Measurements from ENCODE around the gene SLC7A14.

Gene SLC7A14
- total RNA-seq = 0 reads per million in 2 experiments

DNA sequence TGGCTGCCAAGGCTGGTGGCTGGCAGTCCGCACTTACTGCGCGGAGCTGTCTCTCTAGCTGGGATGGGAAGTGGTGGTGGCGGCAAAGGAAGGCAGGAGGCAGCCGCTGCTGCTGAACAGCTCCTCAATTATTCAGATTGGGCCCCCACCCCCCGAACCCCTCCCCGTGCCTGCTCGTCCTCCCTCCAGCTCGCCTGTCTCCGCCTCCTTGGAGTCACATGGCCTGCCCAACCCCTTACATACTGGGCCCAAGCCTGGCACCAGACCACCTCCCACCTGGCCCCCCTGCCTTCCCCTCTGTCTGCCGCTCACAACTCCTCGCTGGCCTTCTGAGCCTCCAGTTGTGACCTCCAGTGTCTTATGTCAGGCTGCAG, at the start of gene SLC7A14:
Gene SLC7A14 (minus strand): TSS at position 139 of the 374 bp plus-strand sequence. CDS start 59,139 bp downstream, outside the sequence.
- no peak for DNase-seq (ENCODE audit: low read depth)

DNA sequence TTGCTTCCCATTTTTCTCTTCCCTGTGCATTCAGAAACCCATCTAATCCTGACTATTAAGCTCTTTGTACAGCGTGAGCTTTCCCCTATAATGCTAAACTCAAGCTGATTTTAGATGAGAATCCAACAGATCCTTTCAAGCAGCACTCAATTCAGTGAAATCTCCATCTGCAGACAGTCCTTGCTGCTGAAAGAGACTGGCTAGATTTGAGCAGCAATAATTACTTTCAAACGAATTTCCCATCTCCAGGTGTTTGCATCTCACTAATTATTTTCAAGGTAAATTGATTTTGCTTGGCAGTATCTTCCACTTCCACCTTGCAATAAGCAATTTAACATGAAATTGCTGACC, 49.5 kb upstream of the SLC7A14 start:
- no peak for DNase-seq (ENCODE audit: low read depth)

DNA sequence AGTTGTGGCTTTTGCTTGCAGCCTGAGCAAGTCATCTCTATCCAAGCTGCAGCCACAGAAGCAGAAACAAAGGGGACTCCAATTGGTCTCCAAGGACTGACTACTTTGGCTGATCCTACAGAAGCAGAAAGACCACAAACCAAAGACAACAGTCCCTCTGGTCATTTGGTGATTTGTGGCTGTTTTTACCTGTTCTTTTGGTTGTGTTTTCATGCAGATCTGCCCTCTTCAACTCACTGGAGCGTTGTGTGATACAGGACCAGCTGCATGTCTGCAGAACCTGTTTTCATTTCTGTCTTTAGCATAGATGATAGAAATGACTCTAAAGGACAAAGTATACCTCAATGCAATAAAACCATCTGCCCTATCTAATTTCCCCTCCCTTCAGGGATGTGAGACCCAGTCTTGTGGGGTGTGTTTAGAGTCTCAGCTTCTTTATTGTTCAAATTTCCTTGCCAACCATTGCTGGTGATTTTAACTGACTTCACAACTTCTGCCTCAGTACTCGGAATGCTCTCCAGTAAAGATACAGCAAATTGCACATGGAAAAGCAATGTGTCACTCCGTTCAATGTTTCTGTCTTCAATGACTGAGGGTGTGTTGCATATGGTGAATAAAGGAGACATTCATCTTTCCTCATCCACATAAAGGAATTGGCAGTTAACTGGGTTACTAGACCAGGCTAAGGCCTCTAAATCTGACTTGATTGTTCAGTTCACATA, 48.9 kb upstream of the SLC7A14 start:
- no peak for DNase-seq (ENCODE audit: low read depth)

DNA sequence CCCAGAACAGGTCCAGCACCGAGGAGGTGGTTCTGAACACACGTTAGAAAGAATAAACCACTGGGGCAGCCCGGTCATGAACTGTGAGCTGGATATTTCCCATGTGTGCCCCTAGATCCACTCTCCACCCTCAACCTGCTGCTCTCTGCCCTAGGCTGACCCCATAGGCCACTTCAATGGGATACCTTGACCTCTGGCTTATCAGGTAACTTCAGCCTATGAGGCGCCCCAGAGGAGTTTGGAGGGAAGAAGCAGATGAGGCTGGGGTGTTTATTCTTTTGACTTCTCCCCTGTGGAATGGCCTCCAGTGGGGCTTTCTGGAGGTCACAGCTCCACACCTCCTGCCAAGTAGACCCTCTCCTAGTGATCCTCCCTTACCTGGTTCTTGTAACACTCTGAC, 47.7 kb upstream of the SLC7A14 start:
- DNase-seq (ENCODE audit: low read depth) = no peak

DNA sequence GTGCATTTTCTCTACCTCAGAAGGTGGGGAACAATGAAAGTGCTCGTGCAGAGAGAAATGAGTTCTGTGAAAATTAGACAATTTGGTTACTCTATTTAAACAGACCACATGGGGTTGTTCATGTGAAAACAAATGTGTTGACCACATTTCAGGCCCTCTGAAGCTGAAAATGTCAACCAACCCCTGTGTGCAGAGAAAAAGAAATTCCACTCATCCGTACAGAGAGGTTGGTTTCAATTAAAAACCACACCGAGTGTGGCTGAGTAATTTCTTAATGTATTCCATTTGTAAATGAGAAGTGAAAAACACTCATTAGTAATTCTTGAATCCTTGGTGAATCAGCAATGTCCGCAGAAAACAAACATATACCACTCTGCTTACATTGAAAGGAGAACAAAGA, 46.9 kb upstream of the SLC7A14 start:
- no peak for DNase-seq (ENCODE audit: low read depth)

DNA sequence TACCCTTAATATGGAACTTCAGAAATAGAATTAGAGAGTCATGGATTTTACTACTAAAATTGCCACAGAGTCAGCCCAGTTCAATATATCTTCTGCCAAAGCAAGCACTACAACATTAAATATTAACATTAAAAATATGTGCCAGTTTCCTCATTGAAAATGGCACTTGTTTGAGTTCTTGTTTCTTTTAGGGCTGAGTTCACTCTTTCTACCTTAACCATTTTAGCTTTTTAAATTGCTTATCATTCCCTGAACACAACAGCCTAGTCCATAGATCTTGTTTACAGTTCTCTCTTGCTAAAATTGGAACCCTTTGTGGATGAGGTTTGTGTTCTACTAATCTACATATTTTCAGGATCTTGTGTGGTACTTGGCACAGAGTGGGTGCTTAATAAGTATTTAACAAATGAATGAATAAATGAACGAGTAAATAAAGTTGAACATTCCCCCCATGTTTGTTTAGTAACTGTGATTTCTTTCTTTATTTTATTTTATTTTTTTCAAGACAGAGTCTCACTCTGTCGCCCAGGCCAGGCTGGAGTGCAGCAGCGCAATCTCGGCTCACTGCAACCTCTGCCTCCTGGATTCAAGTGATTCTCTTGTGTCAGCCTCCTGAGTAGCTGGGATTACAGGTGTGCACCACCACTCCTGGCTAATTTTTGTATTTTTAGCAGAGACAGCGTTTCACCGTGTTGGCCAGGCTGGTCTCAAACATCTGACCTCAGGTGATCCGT, 46.0 kb upstream of the SLC7A14 start:
- no peak for DNase-seq (ENCODE audit: low read depth)

DNA sequence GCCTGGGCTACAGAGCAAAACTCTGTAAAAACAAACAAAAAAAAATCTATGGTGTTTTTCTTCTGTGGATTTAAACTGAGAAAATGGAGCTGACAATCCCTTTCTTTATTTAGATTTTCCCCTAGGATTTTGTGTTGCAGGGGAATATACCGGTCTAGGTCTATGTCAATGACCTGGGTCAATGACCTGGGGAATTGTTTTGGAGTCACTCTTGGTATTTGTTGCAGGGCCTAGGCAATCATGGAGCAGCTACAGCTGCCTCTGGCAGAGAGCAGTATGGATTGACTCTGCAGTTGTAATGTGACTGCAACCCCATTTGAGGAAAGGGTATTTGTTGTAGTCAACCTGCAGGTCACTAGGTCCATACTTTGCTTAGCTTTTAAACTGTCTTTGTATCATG, 37.6 kb upstream of the SLC7A14 start:
- no peak for DNase-seq (ENCODE audit: low read depth)

DNA sequence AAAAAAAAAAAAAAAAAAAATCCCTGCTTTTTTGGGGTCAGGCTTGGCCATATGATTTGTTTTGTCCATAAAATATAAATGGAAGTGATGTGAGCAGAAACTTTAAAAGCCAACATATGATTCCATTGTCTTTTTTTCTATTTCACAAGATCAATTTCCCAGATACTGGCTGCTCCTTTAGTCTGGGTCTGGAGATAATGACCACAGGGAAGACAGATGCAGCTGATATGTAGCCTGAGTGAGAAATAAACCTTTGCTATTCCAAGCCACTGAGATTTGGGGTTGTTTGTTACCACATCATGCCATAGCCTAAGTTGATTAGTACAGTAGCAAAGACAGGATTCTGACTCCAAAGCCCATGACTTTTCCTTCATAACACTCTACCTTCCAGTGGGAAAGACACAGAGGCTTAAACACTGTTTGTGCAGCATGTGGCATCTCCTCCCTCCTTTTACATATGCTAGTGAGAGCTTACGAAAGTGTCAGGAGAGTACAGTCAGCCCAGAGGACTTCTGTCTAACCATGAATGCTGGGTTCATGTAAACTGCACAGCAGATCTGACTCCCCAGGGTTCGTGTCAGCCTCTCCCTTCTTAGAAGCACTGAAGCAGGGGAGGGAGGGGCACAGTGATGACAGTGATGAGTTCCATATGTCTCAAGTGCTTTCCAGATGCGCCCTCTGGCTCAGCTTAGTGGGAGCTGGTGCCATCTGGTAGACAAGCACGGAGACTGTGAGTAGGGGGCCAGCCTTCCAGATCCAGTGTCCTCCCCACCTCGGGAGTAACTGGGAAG, 36.7 kb upstream of the SLC7A14 start:
- DNase-seq (ENCODE audit: low read depth) = no peak

DNA sequence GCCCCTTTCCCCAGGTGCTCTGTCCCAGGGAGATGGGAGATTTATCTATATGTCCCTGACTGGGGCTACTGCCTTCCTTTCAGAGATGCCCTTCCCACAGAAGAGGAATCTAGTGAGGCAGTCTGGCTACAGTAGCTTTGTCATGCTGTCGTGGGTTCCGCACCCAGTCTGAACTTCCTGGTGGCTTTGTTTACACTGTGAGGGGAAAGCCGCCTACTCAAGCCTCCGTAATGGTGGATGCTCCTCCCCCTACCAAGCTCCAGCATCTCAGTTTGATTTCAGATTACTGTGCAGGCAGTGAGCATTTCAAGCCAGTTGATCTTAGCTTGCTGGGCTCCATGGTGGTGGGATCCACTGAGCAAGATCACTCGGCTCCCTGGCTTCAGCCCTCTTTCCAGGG, 35.4 kb upstream of the SLC7A14 start:
- no peak for DNase-seq (ENCODE audit: low read depth)

DNA sequence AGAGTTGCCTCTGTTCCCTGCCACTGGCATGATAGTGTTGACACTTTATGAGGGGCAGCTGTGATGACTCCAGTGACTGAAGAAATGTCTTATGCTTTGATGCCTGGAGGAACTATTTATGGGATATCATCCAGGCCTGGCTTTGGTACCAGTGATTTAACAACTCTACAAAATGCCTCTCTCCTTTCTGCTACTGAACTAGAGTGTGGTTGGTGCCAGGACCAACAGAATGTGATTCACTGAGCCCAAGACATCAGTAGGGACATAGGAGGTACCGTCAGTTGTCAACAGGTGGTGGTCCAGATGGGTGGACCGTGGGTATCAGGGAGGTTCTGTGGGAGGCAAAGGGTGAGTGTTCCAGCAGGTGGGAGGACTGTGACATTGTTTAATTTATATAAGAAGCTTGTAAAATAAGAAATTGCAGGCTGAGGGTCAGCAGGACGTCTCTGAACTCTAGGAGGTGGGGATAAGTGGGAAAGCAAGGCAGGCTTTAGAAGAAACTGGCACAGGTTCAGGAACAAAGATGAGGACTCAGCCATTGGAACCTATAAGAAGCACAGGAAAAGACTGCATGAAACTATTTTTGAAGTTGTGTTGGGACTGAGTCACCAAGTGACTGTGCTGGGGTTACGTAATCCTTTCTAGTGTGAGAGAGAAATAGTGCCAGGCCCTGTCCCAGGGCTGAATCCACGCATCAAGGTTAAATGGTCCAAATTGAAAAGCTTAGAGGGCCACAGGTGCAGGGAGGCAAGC, 28.5 kb upstream of the SLC7A14 start:
- no peak for DNase-seq (ENCODE audit: low read depth)

DNA sequence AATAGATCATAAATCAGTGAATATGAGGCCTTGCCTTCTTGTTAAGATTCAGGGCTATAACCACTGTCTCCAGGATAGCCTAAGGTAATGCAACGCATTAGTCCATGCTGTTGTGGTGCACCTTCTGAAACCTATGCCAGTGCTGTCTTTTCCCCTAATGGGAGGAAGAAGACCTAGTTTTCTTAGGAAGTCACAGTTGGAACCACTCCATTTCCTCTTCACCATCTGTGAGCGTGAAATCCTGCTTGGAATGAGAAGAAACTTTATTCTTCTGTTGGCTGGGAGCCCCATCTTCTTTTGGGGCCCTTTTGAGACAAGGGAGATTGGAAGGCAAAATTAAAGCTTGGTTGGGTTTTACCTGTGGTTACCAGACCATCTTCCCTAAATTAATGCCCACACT, 25.9 kb upstream of the SLC7A14 start:
- DNase-seq (ENCODE audit: low read depth) = no peak

DNA sequence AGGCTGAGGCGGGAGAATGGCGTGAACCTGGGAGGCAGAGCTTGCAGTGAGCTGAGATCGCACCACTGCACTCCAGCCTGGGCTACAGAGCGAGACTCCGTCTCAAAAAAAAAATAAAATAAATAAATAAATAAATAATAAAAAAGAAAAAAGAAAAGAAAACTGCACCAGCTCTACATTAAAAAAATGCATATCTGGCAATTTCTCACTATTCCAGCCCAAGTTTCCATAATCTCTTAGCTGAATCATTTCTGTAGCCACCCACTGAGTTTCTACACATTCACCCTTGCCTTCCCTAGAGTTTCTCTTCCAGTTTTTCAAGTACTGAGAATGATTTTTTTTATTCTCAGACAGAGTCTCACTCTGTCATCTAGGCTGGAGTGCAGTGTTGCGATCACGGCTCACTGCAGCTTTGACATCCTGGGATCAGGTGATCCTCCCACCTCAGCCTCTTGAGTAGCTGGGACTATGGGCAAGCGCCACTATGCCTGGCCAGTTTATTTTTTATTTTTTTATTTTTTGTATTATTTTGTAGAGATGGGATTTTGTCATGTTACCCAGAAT, 24.5 kb upstream of the SLC7A14 start:
- DNase-seq (ENCODE audit: low read depth) = no peak

DNA sequence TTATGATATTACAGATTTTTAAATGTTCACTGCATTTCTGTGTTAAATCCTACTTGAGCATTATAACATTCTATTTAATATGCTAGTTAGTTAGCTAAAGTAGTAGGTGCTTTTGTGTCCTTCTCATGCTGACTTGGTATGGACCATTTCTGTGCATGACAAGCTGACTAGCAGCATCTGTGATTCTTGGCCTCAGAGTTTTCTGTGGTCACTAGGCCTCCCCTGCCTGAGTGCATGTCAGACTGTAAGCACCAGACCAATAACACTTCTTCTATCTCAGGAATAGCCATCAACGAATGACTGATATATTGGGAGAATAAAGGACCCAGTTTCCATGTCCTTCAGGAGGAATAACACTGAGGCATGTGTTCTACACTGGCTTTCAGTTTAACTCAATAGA, 22.6 kb upstream of the SLC7A14 start:
- DNase-seq (ENCODE audit: low read depth) = no peak

DNA sequence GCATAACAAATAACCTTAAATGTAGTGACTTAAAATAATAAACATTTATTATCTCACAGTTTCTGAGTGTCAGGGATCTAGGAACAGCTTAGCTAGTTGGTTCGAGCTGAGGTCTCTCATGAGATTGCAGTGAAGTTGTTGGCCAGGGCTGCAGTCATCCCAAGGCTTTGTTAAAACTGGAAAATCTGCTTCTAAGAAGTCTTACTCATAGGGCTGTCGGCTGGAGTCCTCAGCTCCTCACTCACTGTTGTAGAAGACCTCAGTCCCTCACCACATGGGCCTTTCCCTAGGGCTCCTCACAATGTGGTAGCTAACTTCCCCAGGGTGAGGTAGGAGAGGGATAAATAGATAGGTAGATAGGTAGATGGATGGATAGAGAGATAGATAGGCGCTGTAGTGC, 20.8 kb upstream of the SLC7A14 start:
- DNase-seq (ENCODE audit: low read depth) = no peak

DNA sequence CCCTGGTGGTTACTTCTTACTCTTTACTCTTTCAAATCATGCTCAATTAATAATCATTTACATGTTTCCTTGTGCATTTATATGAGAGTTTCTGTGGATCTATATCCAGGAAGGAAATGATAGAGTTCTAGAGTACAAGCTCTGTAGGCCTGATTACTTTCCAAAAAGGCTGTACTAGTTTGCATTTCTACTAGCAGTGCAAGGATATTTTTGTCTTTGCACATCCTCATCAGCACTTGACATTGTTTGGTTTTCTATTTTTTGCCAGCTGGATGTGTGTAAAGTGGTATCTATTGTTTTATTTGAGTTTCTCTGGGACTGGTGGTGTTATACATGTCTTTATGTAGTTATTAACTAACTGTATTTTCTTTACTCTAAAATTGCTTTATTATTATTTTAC, 19.6 kb upstream of the SLC7A14 start:
- no peak for DNase-seq (ENCODE audit: low read depth)

DNA sequence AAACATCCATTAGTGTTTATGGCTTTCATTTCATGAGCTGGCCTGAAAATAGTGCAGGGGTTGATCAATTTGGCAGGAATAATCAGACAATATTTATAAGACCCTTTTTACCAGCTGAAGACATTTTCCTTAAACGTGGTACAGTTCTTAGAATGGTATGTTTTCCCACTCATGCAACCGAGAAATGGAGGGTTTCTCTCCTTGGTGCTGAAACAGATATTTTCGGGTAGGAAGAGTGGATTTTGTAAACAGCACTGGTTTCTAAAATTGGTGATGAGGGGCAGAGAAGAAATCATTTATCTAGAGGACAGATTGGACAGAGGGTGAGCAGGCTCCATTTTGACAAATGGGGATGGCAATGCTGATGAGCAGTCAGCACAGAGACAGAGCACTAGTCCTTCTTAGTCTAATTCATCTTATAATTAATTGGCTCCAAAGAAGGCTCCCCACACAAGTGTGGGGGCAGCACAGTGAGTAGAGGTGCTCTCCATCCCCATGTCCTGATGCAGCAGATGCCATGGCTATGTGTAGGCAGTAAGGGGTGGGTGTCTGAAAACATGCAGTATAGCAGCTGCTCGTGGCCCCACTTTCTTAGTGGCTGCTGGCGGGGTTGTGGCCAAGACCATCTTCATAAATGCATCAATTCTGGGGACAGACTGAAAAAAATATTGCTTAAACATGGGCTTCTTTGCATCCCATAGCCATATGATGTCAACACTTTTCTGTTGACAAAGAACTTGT, 18.1 kb upstream of the SLC7A14 start:
- DNase-seq (ENCODE audit: low read depth) = no peak

DNA sequence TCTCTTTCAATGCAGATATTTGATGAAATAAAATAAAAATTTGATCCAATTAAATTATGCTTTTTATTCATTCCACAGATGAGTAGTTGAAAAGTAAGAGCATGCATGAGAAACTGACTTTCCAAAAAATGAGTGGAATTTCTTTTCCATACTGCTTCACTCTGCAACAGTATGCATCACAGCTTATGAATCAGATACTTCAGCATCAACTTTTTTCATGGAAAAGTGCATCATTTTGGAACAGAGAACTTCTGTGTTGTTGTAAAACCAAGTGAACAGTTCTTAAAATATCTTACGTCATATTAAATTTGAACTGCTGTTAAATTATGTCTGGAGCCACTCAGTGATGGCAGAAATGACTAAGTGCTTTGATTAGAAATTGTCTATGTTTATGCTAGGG, 16.7 kb upstream of the SLC7A14 start:
- DNase-seq (ENCODE audit: low read depth) = no peak

DNA sequence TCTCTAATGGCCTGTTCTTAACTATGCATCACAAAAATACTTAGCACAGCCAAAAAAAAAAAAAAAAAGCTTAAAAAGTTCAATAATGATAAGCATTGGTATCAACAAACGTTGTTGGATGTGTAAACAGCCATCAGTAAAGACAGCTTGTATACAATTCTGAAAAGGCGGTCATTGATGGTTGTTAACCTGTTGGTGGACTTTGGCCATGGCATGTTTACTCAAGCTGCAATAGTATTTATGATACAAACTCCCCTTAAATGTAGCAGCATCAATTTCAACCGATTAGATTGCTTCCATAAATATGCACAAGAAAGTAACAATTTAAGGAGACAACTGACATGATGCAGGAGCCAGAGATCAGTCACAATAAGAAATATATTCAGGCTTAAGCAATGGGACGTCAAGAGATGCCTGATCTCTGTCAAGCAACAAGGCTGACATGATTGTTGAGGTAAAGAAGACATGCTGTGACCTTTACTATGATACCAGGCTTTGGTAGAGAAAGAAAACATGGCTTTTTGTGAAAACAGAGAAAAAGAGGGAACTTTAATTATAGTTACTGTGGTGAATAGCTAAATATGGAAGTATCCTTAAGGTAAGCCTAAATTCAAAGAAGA, 14.2 kb upstream of the SLC7A14 start:
- no peak for DNase-seq (ENCODE audit: low read depth)

DNA sequence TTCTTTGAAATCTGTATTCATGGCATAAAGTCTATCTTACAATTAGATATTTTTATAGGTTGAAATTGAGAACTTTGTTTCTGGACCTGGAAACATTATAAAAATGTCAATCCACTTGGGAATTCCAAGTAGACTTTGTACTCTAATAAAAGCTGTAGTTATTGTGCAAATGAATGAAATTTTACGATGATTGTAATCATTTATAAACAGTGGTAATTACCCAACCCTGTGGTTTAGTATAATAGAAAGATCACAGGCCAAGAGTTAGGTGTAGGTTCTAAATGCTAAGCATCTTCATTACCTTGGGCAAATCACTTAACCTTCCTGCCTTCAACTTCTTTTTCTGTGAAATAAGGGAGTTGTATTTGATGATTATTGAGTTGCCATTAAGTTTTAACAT, 13.2 kb upstream of the SLC7A14 start:
- DNase-seq (ENCODE audit: low read depth) = no peak

DNA sequence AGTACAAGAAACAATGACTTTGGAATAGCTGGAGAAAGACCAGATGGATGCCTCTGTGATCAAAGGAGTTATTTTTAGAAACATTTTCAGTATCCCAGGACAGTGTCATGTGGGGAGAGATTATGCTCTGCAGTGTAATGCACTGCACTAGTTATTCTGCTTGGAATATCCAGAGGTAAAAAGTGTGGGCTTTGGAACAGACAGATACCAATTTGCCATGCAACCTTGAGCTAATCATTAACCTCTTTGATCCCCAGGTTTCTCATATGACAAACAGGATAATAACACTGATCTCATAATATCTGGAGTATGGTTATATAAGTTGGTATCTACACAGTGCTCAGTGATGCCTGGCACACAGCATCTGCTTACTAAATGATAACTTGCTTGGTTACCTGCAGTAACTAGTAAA, 12.2 kb upstream of the SLC7A14 start:
- no peak for DNase-seq (ENCODE audit: low read depth)

DNA sequence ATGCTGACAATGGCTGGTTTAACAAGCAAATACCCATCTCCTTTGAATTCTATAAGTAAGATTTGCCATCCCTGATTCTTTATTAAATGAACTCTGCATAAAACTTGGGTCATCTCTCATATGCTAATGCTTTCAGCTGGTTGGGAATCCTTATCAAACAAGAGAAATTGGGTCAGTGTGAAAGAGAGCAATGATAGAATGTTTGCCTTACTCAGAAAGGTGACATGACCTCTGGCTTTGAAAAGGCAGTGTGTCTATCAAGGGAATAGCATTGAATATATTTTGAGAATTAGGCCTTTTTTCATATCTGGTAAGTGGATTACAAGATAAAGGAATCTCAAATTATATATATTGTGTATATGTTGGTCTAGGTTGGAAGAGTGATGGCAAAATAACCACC, 8.7 kb upstream of the SLC7A14 start:
- no peak for DNase-seq (ENCODE audit: low read depth)

Data from T follicular helper cell (primary cell).